HCT116 (cell line): ENCODE results near the gene GGACT. TPM values are rescaled to one million over a fixed set of nuclear protein-coding genes. Genes with fewer than 3 reads are reported as not detected.

ENCODE experiments used
- ATAC-seq: fragments of 200-7000 bp; cut with Tn5 transposase; 2 replicates; pipeline ENCODE4 v1.9.1; 2020; ENCODE audit warnings: mild to moderate bottlenecking, moderate library complexity
- BruUV-seq: library from RNA; stranded (reverse); fragments of 400-500 nt; replicated peaks from 2 replicates; lab custom pipeline; 2021; lab: Mats Ljungman, UMichigan
- CTCF ChIA-PET: fragments of 300-600 bp; sonication (Branson Sonifier 250); formaldehyde crosslinking; loops from one replicate; lab custom pipeline; 2021; ENCODE audit warnings: antibody characterized with exemption; lab: Charles Lee
- POLR2A ChIA-PET: fragments of 300-600, 350-600 bp; sonication (Branson Sonifier 250); formaldehyde crosslinking; loops from one replicate; lab custom pipeline; 2021; ENCODE audit warnings: antibody characterized with exemption; lab: Charles Lee
- RAD21 ChIA-PET, 2 experiments: fragments of 300-600 bp; sonication (Branson Sonifier 250); formaldehyde crosslinking; loops; one replicate each; lab custom pipeline; 2023; ENCODE audit warnings: low total read pairs in 2 of 2; ENCODE audit not compliant: uncharacterized antibody in 2 of 2, unreplicated experiment in 2 of 2, low non-redundant PET in 1 of 2; lab: Charles Lee
- DNase-seq: peaks from one replicate; pipeline ENCODE4 v3.0.0-alpha.2; 2010; ENCODE audit warnings: low read depth, low spot score
- H2AFZ ChIP-seq: fragments of 200-600 bp; shearing (Covaris generic), sonication (generic); 2 replicates; pipeline ENCODE4 v1.6.1; 2017; ENCODE audit warnings: low read depth, mixed run types, mixed read lengths, antibody characterized with exemption, low read length; ENCODE audit not compliant: poor library complexity, severe bottlenecking
- H3K27ac ChIP-seq: 2 replicates; pipeline ENCODE4 v1.5.1; 2012; ENCODE audit warnings: low read depth, low read length
- H3K27me3 ChIP-seq: fragments of 200-600 bp; sonication (generic); 2 replicates; pipeline ENCODE4 v1.6.1; 2016; ENCODE audit warnings: mixed run types, low read length, mixed read lengths; ENCODE audit not compliant: insufficient read depth
- H3K36me3 ChIP-seq, 2 experiments: fragments of 200-500 bp in 1 of 2; fragments of 200-600 bp in 1 of 2; sonication (Bioruptor generic) in 1 of 2; sonication (generic) in 1 of 2; 2 replicates each; pipeline versions ENCODE4 v1.5.1 to v1.6.1; 2014 to 2016; ENCODE audit warnings: low read length in 2 of 2, inconsistent platforms in 1 of 2, mixed read lengths in 1 of 2, mixed run types in 1 of 2; ENCODE audit not compliant: insufficient read depth in 2 of 2, control insufficient read depth in 1 of 2
- H3K4me1 ChIP-seq, 2 experiments: fragments of 200-600 bp in 1 of 2; sonication (generic) in 1 of 2; 2 replicates each; pipeline versions ENCODE4 v1.5.1 to v1.6.1; 2012 to 2017; ENCODE audit warnings: low read length in 2 of 2, inconsistent platforms in 1 of 2, mild to moderate bottlenecking in 1 of 2, mixed read lengths in 1 of 2, mixed run types in 1 of 2, moderate library complexity in 1 of 2; ENCODE audit not compliant: insufficient read depth in 2 of 2, control insufficient read depth in 1 of 2
- H3K4me2 ChIP-seq: fragments of 200-600 bp; sonication (generic); 2 replicates; pipeline ENCODE4 v1.6.1; 2017; ENCODE audit warnings: mixed run types, low read length, mixed read lengths
- H3K4me3 ChIP-seq, 2 experiments: fragments of 200-600 bp in 1 of 2; sonication (generic) in 1 of 2; replicated peaks in 1 of 2; 2 replicates each; pipeline ENCODE4 v1.5.1; 2011 to 2016; ENCODE audit warnings: low read length in 2 of 2, control low read depth in 1 of 2, low read depth in 1 of 2, mild to moderate bottlenecking in 1 of 2, mixed read lengths in 1 of 2, mixed run types in 1 of 2
- H3K79me2 ChIP-seq: fragments of 200-600 bp; sonication (generic); 2 replicates; pipeline ENCODE4 v1.6.1; 2017; ENCODE audit warnings: mild to moderate bottlenecking, mixed run types, low read length, moderate library complexity, mixed read lengths; ENCODE audit not compliant: insufficient read depth
- H3K9ac ChIP-seq: fragments of 200-600 bp; sonication (generic); 2 replicates; pipeline ENCODE4 v1.6.1; 2016; ENCODE audit warnings: low read length, mixed read lengths
- H3K9me2 ChIP-seq: fragments of 200-600 bp; sonication (generic), shearing (Covaris generic); 2 replicates; pipeline ENCODE4 v1.6.1; 2017; ENCODE audit warnings: mixed run types, mild to moderate bottlenecking, moderate library complexity; ENCODE audit not compliant: insufficient read depth
- H3K9me3 ChIP-seq, 2 experiments: fragments of 200-500 bp in 1 of 2; fragments of 200-600 bp in 1 of 2; sonication (Bioruptor generic) in 1 of 2; sonication (generic) in 1 of 2; 2 replicates each; pipeline ENCODE4 v1.6.1; 2014 to 2017; ENCODE audit warnings: low read length in 2 of 2, mixed read lengths in 2 of 2, inconsistent platforms in 1 of 2, low read depth in 1 of 2, mild to moderate bottlenecking in 1 of 2, mixed run types in 1 of 2, moderate library complexity in 1 of 2; ENCODE audit not compliant: control insufficient read depth in 1 of 2, insufficient read depth in 1 of 2
- H4K20me1 ChIP-seq: fragments of 200-600 bp; sonication (generic), shearing (Covaris generic); 2 replicates; pipeline ENCODE4 v1.6.1; 2017; ENCODE audit warnings: mixed run types, mild to moderate bottlenecking, moderate library complexity; ENCODE audit not compliant: insufficient read depth
- CBX3 ChIP-seq: IDR thresholded peaks from 2 replicates; pipeline ENCODE4 v1.6.1; 2012; ENCODE audit warnings: low read depth
- CEBPB ChIP-seq: IDR thresholded peaks from 2 replicates; pipeline ENCODE4 v1.6.1; 2012; ENCODE audit warnings: low read depth
- EGR1 ChIP-seq: IDR thresholded peaks from 2 replicates; pipeline ENCODE4 v1.6.1; 2012; ENCODE audit warnings: low read depth
- EZH2 ChIP-seq: fragments of 200-600 bp; sonication (generic); IDR thresholded peaks from 2 replicates; pipeline ENCODE4 v1.6.1; 2017; ENCODE audit warnings: antibody characterized with exemption, mixed run types
- EZH2phosphoT487 ChIP-seq: fragments of 200-600 bp; IDR thresholded peaks from 2 replicates; pipeline ENCODE4 v1.6.1; 2018; ENCODE audit warnings: antibody characterized with exemption, borderline replicate concordance
- SIN3A ChIP-seq: IDR thresholded peaks from 2 replicates; pipeline ENCODE4 v1.6.1; 2012; ENCODE audit warnings: low read depth
- SP1 ChIP-seq: IDR thresholded peaks from 2 replicates; pipeline ENCODE4 v1.6.1; 2012; ENCODE audit warnings: low read depth
- ZFX ChIP-seq: fragments of 450-650 bp; IDR thresholded peaks from 2 replicates; pipeline ENCODE4 v1.6.1; 2017
- intact Hi-C: fragments of 100-400 bp; cut with micrococcal nuclease; formaldehyde crosslinking; loops from 2 replicates; pipeline ENCODE4 v1.10.0; 2022
- total RNA-seq: library from RNA; stranded (reverse); gene quantifications from one replicate; pipeline ENCODE4 v1.2.1, GENCODE V29; 2021; ENCODE audit not compliant: unreplicated experiment
- TF ChIP-seq, protein P1 (sequence below): IDR thresholded peaks from 2 replicates; pipeline ENCODE4 v1.6.1; 2012

GGACT gene
- total RNA-seq, 1 experiment from 2014 or later: 5.0 TPM

DNA sequence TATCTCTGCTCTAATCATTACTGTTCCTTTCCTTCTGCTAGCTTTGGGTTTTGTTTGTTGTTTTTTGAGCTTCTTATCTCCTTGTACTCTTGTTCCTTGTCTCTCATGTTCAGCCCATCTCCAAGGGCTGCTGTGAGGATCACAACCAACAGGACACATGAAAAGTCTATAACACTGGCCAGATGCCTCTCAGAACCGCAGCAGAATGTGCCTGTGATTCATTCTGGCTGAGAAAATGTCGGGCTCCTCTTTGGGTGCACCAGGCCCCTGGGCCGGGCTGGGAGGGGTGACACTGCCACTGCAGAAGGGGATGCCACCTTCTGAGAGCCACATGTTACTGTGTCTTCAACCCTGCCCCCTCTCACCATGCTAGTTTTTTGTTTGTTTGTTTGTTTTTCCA, 48.0 kb downstream of the GGACT start:
- no peaks in the 10 kb centered on the region for H3K4me1 ChIP-seq
- no peaks in the 10 kb centered on the region for H4K20me1 ChIP-seq
- H3K36me3 ChIP-seq: no peaks in the 10 kb centered on the region
- no peak overlapping the region for H3K27ac ChIP-seq
- intact Hi-C loops: no loop called here
- POLR2A ChIA-PET: no interaction called here
- H2AFZ ChIP-seq: no peak overlapping the region
- TF ChIP-seq SIN3A (no peak), ZFX (no peak), CEBPB (no peak), CBX3 (no peak)
- TF ChIP-seq, all 23 proteins: peak for 0
- H3K79me2 ChIP-seq: no peaks in the 10 kb centered on the region
- DNase-seq (no peak), ATAC-seq (no peak)
- no peak overlapping the region for H3K4me3 ChIP-seq
- RAD21 ChIA-PET: no interaction called here
- no peak overlapping the region for H3K4me2 ChIP-seq
- CTCF ChIA-PET: no interaction called here
- no peak overlapping the region for H3K9ac ChIP-seq
- BruUV-seq: no TSS peak
- no peaks in the 10 kb centered on the region for H3K9me3 ChIP-seq
- H3K9me2 ChIP-seq: no peaks in the 10 kb centered on the region
- H3K27me3 ChIP-seq: no peaks in the 10 kb centered on the region

DNA sequence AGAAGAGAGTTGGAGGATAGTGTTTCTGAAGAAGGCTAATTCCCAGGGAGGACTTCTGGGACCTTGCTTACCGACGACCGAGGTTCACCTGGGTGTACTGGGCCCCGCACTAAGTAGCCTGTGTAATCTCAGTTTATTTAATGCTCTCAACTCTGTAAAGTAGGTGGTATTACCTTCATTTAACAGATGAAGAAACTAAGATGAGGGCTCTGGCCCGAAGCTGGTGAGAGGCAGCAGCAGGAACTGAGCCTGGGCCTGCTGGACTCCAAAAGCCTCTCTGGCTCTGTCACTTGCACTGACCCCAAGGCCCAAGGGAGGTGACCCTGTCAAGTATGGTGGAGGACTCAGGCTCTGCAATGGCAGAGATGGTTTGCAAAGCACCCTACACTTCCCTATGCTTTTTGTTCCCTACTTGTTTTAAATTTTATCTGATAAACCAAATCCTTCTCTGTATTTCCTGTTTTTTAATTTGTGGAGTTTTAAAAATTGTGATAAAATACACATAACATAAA, 50.6 kb downstream of the GGACT start:
- Histone ChIP-seq H3K27me3 (no peaks in the 10 kb centered on the region), H3K4me3 (no peak overlapping the region), H3K9me2 (no peaks in the 10 kb centered on the region), H3K4me1 (no peaks in the 10 kb centered on the region), H2AFZ (no peak overlapping the region), H3K27ac (no peak overlapping the region), H3K4me2 (no peak overlapping the region), H4K20me1 (no peaks in the 10 kb centered on the region), H3K9ac (no peak overlapping the region), H3K36me3 (no peaks in the 10 kb centered on the region), H3K79me2 (no peaks in the 10 kb centered on the region), H3K9me3 (no peaks in the 10 kb centered on the region)
- intact Hi-C loops: no loop called here
- ChIA-PET CTCF (no interaction called here), RAD21 (no interaction called here), POLR2A (no interaction called here)
- TF ChIP-seq, protein P1, sequence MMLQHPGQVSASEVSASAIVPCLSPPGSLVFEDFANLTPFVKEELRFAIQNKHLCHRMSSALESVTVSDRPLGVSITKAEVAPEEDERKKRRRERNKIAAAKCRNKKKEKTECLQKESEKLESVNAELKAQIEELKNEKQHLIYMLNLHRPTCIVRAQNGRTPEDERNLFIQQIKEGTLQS: no peak
- TF ChIP-seq EGR1 (no peak), EZH2phosphoT487 (no peak), SIN3A (no peak), EZH2 (no peak), SP1 (no peak)
- no peak for ATAC-seq
- no peak for DNase-seq
- BruUV-seq: no TSS peak
